ENCODE measurements around the gene OR2S2.

Gene OR2S2

DNA sequence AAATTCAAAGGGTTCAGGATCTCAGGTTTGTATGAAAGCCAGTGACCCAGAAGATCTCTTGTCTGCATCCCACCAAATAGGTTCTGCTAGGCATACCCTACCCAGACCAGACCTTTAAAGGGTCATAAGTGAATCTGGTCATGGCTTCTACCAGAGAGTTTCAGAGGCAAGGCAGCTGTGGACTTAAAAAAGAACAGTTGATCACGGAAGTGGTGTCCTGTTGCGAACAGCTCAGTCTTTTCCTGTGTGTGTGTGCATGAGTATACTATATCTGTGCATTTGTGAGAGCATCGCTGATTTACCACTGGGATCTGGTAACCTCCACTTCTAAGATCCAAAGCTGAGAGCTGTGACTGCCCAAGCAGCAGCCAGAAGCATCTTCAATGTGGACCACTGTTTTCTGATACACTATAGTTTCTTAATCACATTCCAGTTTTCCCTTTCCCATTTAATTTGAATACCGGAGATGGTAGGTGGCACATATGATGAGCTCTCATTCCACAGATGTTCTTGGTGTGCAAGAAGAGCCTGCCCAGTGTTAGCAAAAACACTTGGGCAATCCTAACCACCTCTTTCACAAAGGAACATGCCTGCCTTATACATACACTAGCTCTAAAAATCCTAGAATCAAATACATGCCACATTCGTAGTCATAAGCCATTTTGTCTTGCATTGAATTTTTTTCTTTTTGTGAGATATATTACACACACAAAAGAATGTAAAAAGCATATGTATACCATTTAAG, 36.2 kb upstream of the OR2S2 start:
- TF ChIP-seq, protein P1, sequence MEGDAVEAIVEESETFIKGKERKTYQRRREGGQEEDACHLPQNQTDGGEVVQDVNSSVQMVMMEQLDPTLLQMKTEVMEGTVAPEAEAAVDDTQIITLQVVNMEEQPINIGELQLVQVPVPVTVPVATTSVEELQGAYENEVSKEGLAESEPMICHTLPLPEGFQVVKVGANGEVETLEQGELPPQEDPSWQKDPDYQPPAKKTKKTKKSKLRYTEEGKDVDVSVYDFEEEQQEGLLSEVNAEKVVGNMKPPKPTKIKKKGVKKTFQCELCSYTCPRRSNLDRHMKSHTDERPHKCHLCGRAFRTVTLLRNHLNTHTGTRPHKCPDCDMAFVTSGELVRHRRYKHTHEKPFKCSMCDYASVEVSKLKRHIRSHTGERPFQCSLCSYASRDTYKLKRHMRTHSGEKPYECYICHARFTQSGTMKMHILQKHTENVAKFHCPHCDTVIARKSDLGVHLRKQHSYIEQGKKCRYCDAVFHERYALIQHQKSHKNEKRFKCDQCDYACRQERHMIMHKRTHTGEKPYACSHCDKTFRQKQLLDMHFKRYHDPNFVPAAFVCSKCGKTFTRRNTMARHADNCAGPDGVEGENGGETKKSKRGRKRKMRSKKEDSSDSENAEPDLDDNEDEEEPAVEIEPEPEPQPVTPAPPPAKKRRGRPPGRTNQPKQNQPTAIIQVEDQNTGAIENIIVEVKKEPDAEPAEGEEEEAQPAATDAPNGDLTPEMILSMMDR (IDR thresholded peaks at IDR 0.05): no peak

- TF ChIP-seq, protein P1 (IDR thresholded peaks at IDR 0.05): no peak
These were observed 32.2 kb upstream of the OR2S2 start for GRCh38 chr9:35990155-35990554.

DNA sequence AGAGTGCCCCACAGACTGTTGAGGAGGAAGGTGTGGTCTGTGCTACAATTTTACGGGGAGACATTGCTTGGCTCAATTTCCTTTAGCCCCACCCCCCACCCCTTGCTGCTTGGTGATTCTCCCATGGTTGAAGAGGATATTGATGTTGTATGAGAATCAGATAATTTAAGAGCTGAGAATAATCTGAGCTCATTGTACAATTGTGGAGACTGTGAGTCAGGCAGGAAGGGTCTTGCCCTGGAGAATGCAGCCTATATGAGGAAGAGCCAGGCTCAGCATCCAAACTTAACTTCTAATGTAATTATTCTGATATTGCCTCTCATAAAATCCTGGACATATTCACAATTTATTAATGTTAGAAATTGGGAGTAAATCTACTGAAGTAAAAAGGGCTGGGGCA, 26.1 kb upstream of the OR2S2 start:
- TF ChIP-seq, protein P1 (IDR thresholded peaks at IDR 0.05): no peak

DNA sequence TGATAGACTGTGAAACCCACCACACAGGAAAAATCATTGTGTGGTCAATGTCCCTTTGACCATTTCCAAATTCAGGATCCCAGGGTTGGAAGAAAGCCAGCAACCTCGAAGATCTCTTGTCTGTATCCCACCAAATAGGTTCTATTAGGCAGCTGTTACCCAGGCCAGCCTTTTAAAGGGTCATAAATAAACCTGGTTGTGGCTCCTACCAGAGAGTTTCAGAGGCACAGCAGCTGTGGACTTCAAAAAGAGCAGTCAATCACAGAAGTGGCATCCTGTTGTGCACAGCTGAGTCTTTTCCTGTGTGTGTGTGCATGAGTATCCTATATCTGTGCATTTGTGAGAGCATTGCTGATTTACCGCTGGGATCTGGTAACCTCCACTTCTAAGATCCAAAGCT, 23.7 kb upstream of the OR2S2 start:
- TF ChIP-seq, protein P1 (IDR thresholded peaks at IDR 0.05): no peak

DNA sequence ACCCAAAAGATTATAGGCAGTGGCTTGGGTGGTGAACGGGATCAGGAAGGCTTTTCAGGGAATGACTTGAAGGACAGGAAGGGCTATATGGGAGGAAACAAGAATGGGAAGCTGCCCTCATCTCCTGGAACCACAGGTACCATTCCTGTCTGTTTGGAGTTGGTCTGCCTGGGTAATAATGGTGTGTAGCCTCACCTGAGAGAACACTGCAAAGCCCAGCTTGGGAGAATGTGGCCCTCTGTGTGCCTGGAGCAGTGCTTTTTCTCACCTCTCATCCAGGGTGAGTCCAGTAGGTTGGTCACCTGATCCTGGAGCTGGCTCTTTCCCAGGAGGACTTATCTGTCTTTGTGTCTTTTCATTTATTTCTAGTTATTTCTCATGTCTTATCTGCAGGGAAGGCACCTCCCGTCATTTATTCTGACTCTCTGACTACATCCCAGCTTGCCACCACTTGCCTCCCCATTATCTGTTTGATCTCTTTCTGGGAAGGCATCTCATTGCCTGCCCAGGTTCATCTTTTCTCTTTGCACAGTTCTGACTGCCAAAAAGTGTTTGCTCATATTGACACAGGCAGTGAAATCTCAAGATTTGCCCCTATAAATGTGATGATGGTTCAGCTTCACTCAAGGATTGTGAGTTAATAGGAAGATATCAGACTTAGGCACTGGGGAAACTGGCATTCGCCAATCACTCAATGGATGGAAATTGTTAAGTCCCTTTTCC, 22.5 kb upstream of the OR2S2 start:
- TF ChIP-seq, protein P1 (IDR thresholded peaks at IDR 0.05): no peak

- TF ChIP-seq, protein P1 (IDR thresholded peaks at IDR 0.05): no peak
These were observed 20.8 kb upstream of the OR2S2 start for GRCh38 chr9:35978792-35979191.

- TF ChIP-seq, protein P1 (IDR thresholded peaks at IDR 0.05): no peak
These were observed 18.8 kb upstream of the OR2S2 start for GRCh38 chr9:35976726-35977125.

Measured in LNCAP (cell line).